ES-I3 (cell line): ENCODE measurements around the gene CYYR1.
"Not testable (repeated sequence)": the region's sequence is repeated elsewhere in the genome, so short reads cannot be mapped to it uniquely, and the experiment has no call there.

Experiments
- H3K36me3 ChIP-seq: 2 replicates; pipeline ENCODE4 v1.6.1; 2013; ENCODE audit warnings: mild to moderate bottlenecking, low read length, control low read depth, moderate library complexity; ENCODE audit not compliant: insufficient read depth
- H3K4me1 ChIP-seq: 2 replicates; pipeline ENCODE4 v1.6.1; 2013; ENCODE audit warnings: mild to moderate bottlenecking, control low read depth, low read length; ENCODE audit not compliant: insufficient read depth
- H3K9ac ChIP-seq: 2 replicates; pipeline ENCODE4 v1.6.1; 2013; ENCODE audit warnings: low read depth, mild to moderate bottlenecking, low read length, moderate library complexity
- H3K9me3 ChIP-seq: 2 replicates; pipeline ENCODE4 v1.6.1; 2013; ENCODE audit warnings: mild to moderate bottlenecking, low read length, moderate library complexity; ENCODE audit not compliant: control insufficient read depth, insufficient read depth

Gene CYYR1

GRCh38 chr21:26495283-26495849 lies 77.7 kb downstream of the CYYR1 start:
- H3K9me3 ChIP-seq, result no peaks in the 10 kb centered on the region; the same call in none of the 2 replicates
- no peaks in the 10 kb centered on the region for H3K36me3 ChIP-seq
- H3K9ac ChIP-seq, result no peak overlapping the region
- 0 out of 2 replicates have a peak, but pooled peaks cover 7% of the 10 kb centered on the region for H3K4me1 ChIP-seq

GRCh38 chr21:26491663-26492062 lies 81.4 kb downstream of the CYYR1 start:
- H3K9ac ChIP-seq, result no peak overlapping the region
- no peaks in the 10 kb centered on the region for H3K36me3 ChIP-seq
- H3K9me3 ChIP-seq, result peaks cover 3% of the 10 kb centered on the region; the same call in 1 of the 2 replicates
- H3K4me1 ChIP-seq, result 0 out of 2 replicates have a peak, but pooled peaks cover 7% of the 10 kb centered on the region

- Histone ChIP-seq H3K4me1 (0 out of 2 replicates have a peak, but pooled peaks cover 7% of the 10 kb centered on the region), H3K9ac (no peak overlapping the region), H3K9me3 (peaks cover 3% of the 10 kb centered on the region; the same call in 1 of the 2 replicates), H3K36me3 (no peaks in the 10 kb centered on the region)
These were observed 82.3 kb downstream of the CYYR1 start for GRCh38 chr21:26490771-26491170.

- H3K9me3 ChIP-seq, result peaks cover 3% of the 10 kb centered on the region; the same call in 1 of the 2 replicates
- H3K4me1 ChIP-seq, result 0 out of 2 replicates have a peak, but pooled peaks cover 7% of the 10 kb centered on the region
- no peak overlapping the region for H3K9ac ChIP-seq
- H3K36me3 ChIP-seq, result no peaks in the 10 kb centered on the region
These were observed 83.3 kb downstream of the CYYR1 start for GRCh38 chr21:26489781-26490180.

GRCh38 chr21:26487981-26488480 lies 85.1 kb downstream of the CYYR1 start:
- Histone ChIP-seq H3K4me1 (0 out of 2 replicates have a peak, but pooled peaks cover 7% of the 10 kb centered on the region), H3K36me3 (no peaks in the 10 kb centered on the region), H3K9ac (no peak overlapping the region), H3K9me3 (peaks cover 3% of the 10 kb centered on the region; the same call in 1 of the 2 replicates)

- Histone ChIP-seq H3K36me3 (no peaks in the 10 kb centered on the region), H3K9me3 (no peaks in the 10 kb centered on the region), H3K9ac (no peak overlapping the region), H3K4me1 (no peaks in the 10 kb centered on the region)
These were observed 99.6 kb downstream of the CYYR1 start for GRCh38 chr21:26473471-26473870.

- Histone ChIP-seq H3K9ac (no peak overlapping the region), H3K4me1 (no peaks in the 10 kb centered on the region)
These were observed 102.0 kb downstream of the CYYR1 start for GRCh38 chr21:26471099-26471471.

GRCh38 chr21:26470351-26471098 lies 102.6 kb downstream of the CYYR1 start:
- Histone ChIP-seq H3K9ac (no peak overlapping the region), H3K9me3 (no peaks in the 10 kb centered on the region), H3K36me3 (no peaks in the 10 kb centered on the region), H3K4me1 (no peaks in the 10 kb centered on the region)

More at GRCh38 chr21:26471099-26471471, 102.0 kb downstream of the CYYR1 start:
- Histone ChIP-seq H3K36me3 (no peaks in the 10 kb centered on the region), H3K9me3 (no peaks in the 10 kb centered on the region)

- Histone ChIP-seq H3K9ac (no peak overlapping the region), H3K36me3 (no peaks in the 10 kb centered on the region), H3K9me3 (no peaks in the 10 kb centered on the region), H3K4me1 (no peaks in the 10 kb centered on the region)
These were observed 103.3 kb downstream of the CYYR1 start for GRCh38 chr21:26469789-26470188.

GRCh38 chr21:26465916-26466315 lies 107.2 kb downstream of the CYYR1 start:
- Histone ChIP-seq H3K9ac (no peak overlapping the region), H3K4me1 (no peaks in the 10 kb centered on the region), H3K36me3 (no peaks in the 10 kb centered on the region), H3K9me3 (no peaks in the 10 kb centered on the region)

GRCh38 chr21:26461500-26461899 lies 111.6 kb downstream of the CYYR1 start:
- no peaks in the 10 kb centered on the region for H3K36me3 ChIP-seq
- H3K9ac ChIP-seq, result no peak overlapping the region
- no peaks in the 10 kb centered on the region for H3K4me1 ChIP-seq
- no peaks in the 10 kb centered on the region for H3K9me3 ChIP-seq

- no peak overlapping the region for H3K9ac ChIP-seq
- no peaks in the 10 kb centered on the region for H3K9me3 ChIP-seq
- H3K4me1 ChIP-seq, result no peaks in the 10 kb centered on the region
- no peaks in the 10 kb centered on the region for H3K36me3 ChIP-seq
These were observed 112.5 kb downstream of the CYYR1 start for GRCh38 chr21:26460621-26461020.

GRCh38 chr21:26458854-26459253 lies 114.2 kb downstream of the CYYR1 start:
- H3K9ac ChIP-seq, H3K36me3 ChIP-seq, H3K9me3 ChIP-seq, H3K4me1 ChIP-seq: not testable (repeated sequence)

GRCh38 chr21:26457817-26458216 lies 115.3 kb downstream of the CYYR1 start:
- H3K9me3 ChIP-seq, result no peaks in the 10 kb centered on the region
- no peaks in the 10 kb centered on the region for H3K36me3 ChIP-seq
- no peak overlapping the region for H3K9ac ChIP-seq
- H3K4me1 ChIP-seq, result no peaks in the 10 kb centered on the region

GRCh38 chr21:26453267-26453666 lies 119.8 kb downstream of the CYYR1 start:
- H3K9ac ChIP-seq, result no peak overlapping the region
- no peaks in the 10 kb centered on the region for H3K9me3 ChIP-seq
- no peaks in the 10 kb centered on the region for H3K36me3 ChIP-seq
- no peaks in the 10 kb centered on the region for H3K4me1 ChIP-seq
